ENCODE measurements around the gene KRT81. TPM values are rescaled to one million over a fixed set of nuclear protein-coding genes. Genes with fewer than 3 reads are reported as not detected.
"Not testable (repeated sequence)": the region's sequence is repeated elsewhere in the genome, so short reads cannot be mapped to it uniquely, and the experiment has no call there.

The KRT81 gene
- polyA plus RNA-seq, 6 donors from 2014 or later = not detected

GRCh38 chr12:52267699-52268098 lies 23.6 kb downstream of the KRT81 start:
- no peak for DNase-seq
- no peak overlapping the region for H3K4me3 Mint-ChIP-seq
- no peaks in the 10 kb centered on the region for H3K4me1 Mint-ChIP-seq
- ATAC-seq (ENCODE audit: low read depth in 2 of 2) = no peak
- peaks cover 0 to 7% (median 2%) of the 10 kb centered on the region in 7 donors for H3K9me3 Mint-ChIP-seq
- H3K36me3 Mint-ChIP-seq = no peaks in the 10 kb centered on the region
- peaks cover 22 to 39% (median 36%) of the 10 kb centered on the region in 3 donors for H3K27me3 Mint-ChIP-seq
- no peak overlapping the region for H3K27ac Mint-ChIP-seq

DNA sequence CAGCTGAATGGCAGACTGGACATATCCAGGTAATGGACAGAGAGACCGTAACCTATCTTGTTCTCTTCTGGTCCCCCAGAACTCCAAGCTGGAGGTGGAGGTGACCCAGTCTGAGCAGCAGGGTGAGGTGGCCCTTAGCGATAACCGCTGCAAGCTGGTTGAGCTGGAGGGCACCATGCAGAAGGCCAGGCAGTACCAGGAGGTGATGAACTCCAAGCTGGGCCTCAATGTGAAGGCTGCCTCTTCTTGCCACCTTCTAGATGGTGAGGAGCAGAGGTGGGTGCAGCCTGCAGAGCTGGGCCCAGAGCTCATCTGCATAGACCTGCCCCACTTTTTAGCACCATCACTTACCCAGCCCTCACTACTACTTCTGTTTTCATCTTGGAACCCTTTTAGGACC lies 24.1 kb downstream of the KRT81 start:
- Mint-ChIP-seq H3K36me3 (no peaks in the 10 kb centered on the region), H3K27me3 (peaks cover 27 to 44% (median 41%) of the 10 kb centered on the region in 3 donors), H3K4me1 (no peaks in the 10 kb centered on the region), H3K9me3 (peaks cover 0 to 8% (median 2%) of the 10 kb centered on the region in 7 donors), H3K27ac (no peak overlapping the region), H3K4me3 (peak overlapping the region in 1 of 8 donors; percentile 71)
- no peak for ATAC-seq (ENCODE audit: low read depth in 2 of 2)
- no peak for DNase-seq

- no peaks in the 10 kb centered on the region for H3K4me1 Mint-ChIP-seq
- no peak overlapping the region for H3K27ac Mint-ChIP-seq
- no peak overlapping the region for H3K4me3 Mint-ChIP-seq
- H3K27me3 Mint-ChIP-seq = peaks cover 34 to 51% (median 42%) of the 10 kb centered on the region in 3 donors
- ATAC-seq (ENCODE audit: low read depth in 2 of 2) = no peak
- DNase-seq = no peak
- peaks cover 0 to 10% (median 2%) of the 10 kb centered on the region in 7 donors for H3K9me3 Mint-ChIP-seq
- peaks cover 0 to under 1% of the 10 kb centered on the region in 2 donors for H3K36me3 Mint-ChIP-seq
These were observed 24.8 kb downstream of the KRT81 start for GRCh38 chr12:52266514-52266913.

DNA sequence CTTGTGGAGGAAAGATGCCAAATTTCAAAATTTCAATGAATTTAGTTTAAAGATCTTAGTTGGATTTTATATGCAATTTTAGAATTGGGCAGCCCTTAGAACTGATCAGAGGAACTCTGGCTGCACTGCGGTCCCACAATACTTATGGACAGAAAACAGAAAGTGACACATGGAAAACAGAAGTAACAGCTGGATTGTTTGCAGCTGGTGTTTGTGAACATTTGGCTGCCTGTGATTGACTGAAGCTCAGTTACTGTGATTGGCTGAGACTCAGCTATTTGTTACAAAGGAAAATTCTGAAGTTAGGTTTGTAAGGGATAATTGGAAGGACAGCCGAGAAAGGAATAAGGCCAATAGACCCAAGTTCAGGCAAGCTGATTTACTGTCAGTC lies 26.9 kb downstream of the KRT81 start:
- DNase-seq (no peak), ATAC-seq (ENCODE audit: low read depth in 2 of 2) (no peak)
- H3K36me3 Mint-ChIP-seq = peaks cover under 1 to 3% of the 10 kb centered on the region in 2 donors
- H3K27me3 Mint-ChIP-seq = peaks cover 47 to 57% (median 51%) of the 10 kb centered on the region in 3 donors
- peaks cover 0 to 10% (median 2%) of the 10 kb centered on the region in 7 donors for H3K9me3 Mint-ChIP-seq
- no peak overlapping the region for H3K4me3 Mint-ChIP-seq
- H3K4me1 Mint-ChIP-seq = no peaks in the 10 kb centered on the region
- no peak overlapping the region for H3K27ac Mint-ChIP-seq

DNA sequence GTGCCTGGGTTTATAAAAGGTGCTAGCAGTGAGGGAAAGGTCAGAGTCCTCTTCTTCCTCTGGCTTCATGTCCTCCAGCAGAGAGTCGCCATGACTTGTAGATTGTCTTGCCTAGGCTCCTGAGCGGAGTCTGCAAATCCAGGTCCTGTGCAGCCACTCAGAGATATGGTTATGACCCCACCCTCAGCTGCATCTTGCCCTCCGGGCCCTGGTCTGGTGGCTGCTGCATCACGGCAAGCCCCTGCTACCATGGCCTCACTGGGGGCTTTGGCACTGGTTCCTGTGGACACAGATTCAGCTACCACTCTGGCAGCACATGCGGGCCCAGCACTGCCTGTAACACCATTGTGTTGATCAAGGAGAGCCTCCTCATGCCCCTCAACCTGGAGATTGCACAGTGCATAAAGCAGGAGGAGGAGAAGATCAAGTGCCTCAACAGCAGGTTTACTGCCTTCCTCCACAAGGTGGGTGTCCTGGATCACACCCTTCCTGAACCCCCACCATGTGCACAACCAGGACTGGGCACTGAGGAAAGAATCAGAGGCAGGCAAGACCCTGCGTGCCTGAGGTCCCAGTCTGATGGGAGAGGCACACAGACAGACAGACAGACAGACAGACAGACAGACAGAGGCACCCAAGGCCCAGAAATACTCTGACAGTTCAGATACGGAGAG lies 27.4 kb downstream of the KRT81 start:
- Mint-ChIP-seq H3K4me1 (no peaks in the 10 kb centered on the region), H3K27ac (no peak overlapping the region), H3K9me3 (peaks cover 0 to 10% (median 2%) of the 10 kb centered on the region in 7 donors), H3K36me3 (peaks cover 3 to 5% of the 10 kb centered on the region in 2 donors), H3K27me3 (peaks cover 50 to 59% (median 53%) of the 10 kb centered on the region in 3 donors), H3K4me3 (no peak overlapping the region)
- DNase-seq (no peak), ATAC-seq (ENCODE audit: low read depth in 2 of 2) (no peak)

- no peak overlapping the region for H3K4me3 Mint-ChIP-seq
- DNase-seq (no peak), ATAC-seq (ENCODE audit: low read depth in 2 of 2) (no peak)
- H3K9me3 Mint-ChIP-seq = peaks cover 0 to 10% (median 2%) of the 10 kb centered on the region in 7 donors
- peaks cover 52 to 64% (median 57%) of the 10 kb centered on the region in 3 donors for H3K27me3 Mint-ChIP-seq
- peaks cover 3 to 6% of the 10 kb centered on the region in 2 donors for H3K36me3 Mint-ChIP-seq
- peaks cover 0 to 2% (median 0%) of the 10 kb centered on the region in 3 donors for H3K4me1 Mint-ChIP-seq
- no peak overlapping the region for H3K27ac Mint-ChIP-seq
These were observed 29.0 kb downstream of the KRT81 start for GRCh38 chr12:52262286-52262685.

GRCh38 chr12:52261208-52261484 lies 30.2 kb downstream of the KRT81 start:
- ATAC-seq (ENCODE audit: low read depth in 2 of 2) (no peak), DNase-seq (no peak)
- Mint-ChIP-seq H3K4me3 (no peak overlapping the region), H3K9me3 (peaks cover 0 to 10% (median 1%) of the 10 kb centered on the region in 7 donors), H3K36me3 (peaks cover 3 to 6% of the 10 kb centered on the region in 2 donors), H3K27ac (no peak overlapping the region), H3K27me3 (peaks cover 56 to 70% (median 65%) of the 10 kb centered on the region in 3 donors), H3K4me1 (peaks cover 0 to 2% (median 0%) of the 10 kb centered on the region in 3 donors)

DNA sequence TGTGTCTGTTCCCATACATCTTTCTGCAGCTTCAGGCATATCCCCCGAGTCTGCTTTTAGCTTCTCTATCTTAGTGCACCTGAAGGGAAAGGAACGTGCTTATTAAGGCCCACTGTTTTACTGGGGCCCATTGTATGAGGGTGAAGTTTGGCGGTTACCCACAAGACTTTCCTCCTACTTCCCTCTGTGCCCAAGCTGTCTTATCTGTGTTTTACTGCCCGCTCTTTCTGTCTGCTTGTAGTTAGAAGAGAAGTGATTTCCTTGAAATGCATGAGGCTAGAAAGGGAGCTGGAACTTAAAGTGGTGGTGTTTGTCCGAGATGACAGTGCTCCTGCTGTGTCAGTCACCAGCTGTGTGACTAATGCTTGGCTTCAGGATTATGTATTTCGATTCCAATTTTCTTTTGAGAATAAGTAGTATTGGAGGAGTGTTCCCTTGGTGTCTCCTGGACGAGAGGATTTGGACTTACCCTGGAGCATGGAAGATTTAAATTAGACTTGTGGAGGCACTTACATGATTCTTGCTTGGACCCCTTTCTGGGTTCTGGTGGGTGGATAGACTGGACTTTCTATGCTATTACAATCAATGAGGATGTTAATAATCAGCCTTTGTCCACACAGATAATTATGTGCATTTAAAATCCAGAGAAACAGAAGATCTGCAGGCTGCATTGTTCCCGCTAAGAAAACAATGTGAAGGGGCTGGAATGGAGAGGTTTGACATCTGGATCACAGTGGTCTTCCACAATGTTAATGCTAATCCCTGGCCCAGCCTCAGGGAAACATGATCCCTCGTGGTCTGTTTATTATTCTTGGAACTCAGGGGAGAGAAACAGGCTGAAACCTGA lies 30.8 kb downstream of the KRT81 start:
- H3K4me3 Mint-ChIP-seq = no peak overlapping the region
- DNase-seq = no peak
- no peak overlapping the region for H3K27ac Mint-ChIP-seq
- H3K27me3 Mint-ChIP-seq = peaks cover 62 to 75% (median 70%) of the 10 kb centered on the region in 3 donors
- H3K9me3 Mint-ChIP-seq = peaks cover 0 to 10% (median 1%) of the 10 kb centered on the region in 7 donors
- peaks cover 0 to 2% (median 0%) of the 10 kb centered on the region in 3 donors for H3K4me1 Mint-ChIP-seq
- no peak for ATAC-seq (ENCODE audit: low read depth in 2 of 2)
- H3K36me3 Mint-ChIP-seq = peaks cover 6% of the 10 kb centered on the region in 2 donors

- ATAC-seq (ENCODE audit: low read depth in 2 of 2) = no peak
- Mint-ChIP-seq H3K9me3 (peaks cover 0 to 10% (median 1%) of the 10 kb centered on the region in 7 donors), H3K4me3 (no peak overlapping the region), H3K27ac (no peak overlapping the region), H3K36me3 (peaks cover 6 to 7% of the 10 kb centered on the region in 2 donors), H3K27me3 (peaks cover 70 to 84% (median 74%) of the 10 kb centered on the region in 3 donors), H3K4me1 (peaks cover 0 to 2% (median 0%) of the 10 kb centered on the region in 3 donors)
- no peak for DNase-seq
These were observed 31.6 kb downstream of the KRT81 start for GRCh38 chr12:52259657-52260243.

GRCh38 chr12:52258335-52258901 lies 32.9 kb downstream of the KRT81 start:
- Mint-ChIP-seq H3K36me3 (peaks cover 6 to 7% of the 10 kb centered on the region in 2 donors), H3K27ac (no peak overlapping the region), H3K27me3 (peaks cover 77 to 87% (median 78%) of the 10 kb centered on the region in 3 donors), H3K4me3 (no peak overlapping the region), H3K9me3 (peaks cover 0 to 10% (median 0%) of the 10 kb centered on the region in 7 donors), H3K4me1 (peaks cover 0 to 2% (median 0%) of the 10 kb centered on the region in 3 donors)
- no peak for DNase-seq
- no peak for ATAC-seq (ENCODE audit: low read depth in 2 of 2)

GRCh38 chr12:52257922-52258321 lies 33.4 kb downstream of the KRT81 start:
- not testable (repeated sequence) for H3K4me3 Mint-ChIP-seq; ATAC-seq (ENCODE audit: low read depth in 2 of 2); H3K36me3 Mint-ChIP-seq; DNase-seq; H3K27ac Mint-ChIP-seq; H3K9me3 Mint-ChIP-seq; H3K4me1 Mint-ChIP-seq
- peaks cover 75 to 92% (median 82%) of the 10 kb centered on the region in 3 donors for H3K27me3 Mint-ChIP-seq

- H3K27me3 Mint-ChIP-seq = peaks cover 71 to 90% (median 83%) of the 10 kb centered on the region in 3 donors
- no peak for ATAC-seq (ENCODE audit: low read depth in 2 of 2)
These were observed 34.2 kb downstream of the KRT81 start for GRCh38 chr12:52257074-52257551.

DNA sequence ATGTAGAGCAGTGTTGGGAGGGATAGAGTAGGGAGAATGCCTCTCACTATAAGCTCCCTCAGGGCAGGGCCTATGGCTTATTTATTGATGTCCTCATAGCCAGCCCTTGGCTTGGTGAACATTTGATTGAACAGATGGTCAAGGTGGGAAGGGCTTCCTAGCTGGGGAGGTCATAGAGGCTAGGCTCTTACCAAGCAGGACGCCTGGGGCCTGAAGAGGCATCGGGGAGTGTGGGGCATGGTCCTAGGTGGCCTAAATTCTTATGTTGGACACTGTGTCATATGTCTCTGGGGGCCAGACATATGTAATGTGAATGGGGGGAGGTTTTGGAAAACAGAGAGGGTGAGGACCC lies 34.8 kb downstream of the KRT81 start:
- Mint-ChIP-seq H3K36me3 (peaks cover 6 to 7% of the 10 kb centered on the region in 2 donors), H3K27me3 (peaks cover 69 to 84% (median 83%) of the 10 kb centered on the region in 3 donors), H3K9me3 (no peaks in the 10 kb centered on the region), H3K4me1 (peaks cover 0 to 2% (median 0%) of the 10 kb centered on the region in 3 donors), H3K27ac (no peak overlapping the region), H3K4me3 (peak overlapping the region in 1 of 8 donors; percentile 48)
- no peak for DNase-seq
- ATAC-seq (ENCODE audit: low read depth in 2 of 2) = no peak

More at GRCh38 chr12:52257074-52257551, 34.2 kb downstream of the KRT81 start:
- Mint-ChIP-seq H3K36me3 (peaks cover 6 to 7% of the 10 kb centered on the region in 2 donors), H3K4me3 (no peak overlapping the region), H3K9me3 (peaks cover 0 to 1% (median 0%) of the 10 kb centered on the region in 7 donors), H3K27ac (no peak overlapping the region), H3K4me1 (peaks cover 0 to 2% (median 0%) of the 10 kb centered on the region in 3 donors)
- no peak for DNase-seq

Measured in naive B cell (primary cell).